ENCODE results near the gene CELA3A. TPM values are rescaled to one million over a fixed set of nuclear protein-coding genes. Genes with fewer than 3 reads are reported as not detected.

Gene CELA3A
- total RNA-seq, 2 experiments from 2014 or later: not detected

DNA sequence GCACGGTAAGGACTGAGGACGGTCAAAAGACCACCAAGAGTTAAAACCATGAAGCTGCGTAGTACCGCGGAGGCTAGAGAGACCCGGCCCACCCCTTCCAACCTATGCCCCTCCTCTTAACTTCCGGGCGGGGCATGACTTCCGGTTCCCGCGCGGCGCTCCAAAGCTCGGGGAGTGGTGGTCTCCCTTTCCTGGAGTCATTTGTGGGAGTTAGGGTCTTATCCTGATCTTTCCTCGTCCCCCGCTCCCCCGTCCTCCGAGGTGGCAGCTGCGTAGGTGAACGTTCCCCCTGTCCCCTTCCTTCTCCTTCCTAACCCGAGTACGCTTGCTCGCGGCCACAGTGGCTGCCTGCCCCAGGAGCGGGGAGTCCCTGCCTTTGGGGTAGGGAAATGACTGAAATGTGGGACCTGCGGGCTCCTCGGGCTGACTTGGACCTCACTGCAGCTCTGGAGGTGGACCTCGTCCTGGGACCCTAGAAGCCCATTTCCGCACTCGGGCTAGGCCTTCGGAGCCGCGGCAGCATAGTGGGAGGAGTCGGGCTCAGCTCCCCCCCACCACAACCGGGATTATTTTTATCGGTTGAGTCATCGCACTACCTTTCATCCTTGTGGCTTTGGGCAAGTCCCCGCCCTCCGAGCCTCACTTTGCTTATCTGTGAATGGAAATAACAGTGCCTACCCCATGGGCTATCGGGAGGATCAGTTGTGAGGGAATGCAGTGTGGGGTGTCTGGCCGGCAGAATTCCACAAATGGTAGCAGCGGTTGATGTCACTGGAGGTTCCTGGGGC, 24.1 kb downstream of the CELA3A start:
- Histone ChIP-seq H3K79me2 (ENCODE audit: insufficient read depth, low read depth, low read length) (peaks cover 20% of the 10 kb centered on the region; the same call in 1 of the 2 replicates), H3K27ac (ENCODE audit: low read depth, low read length, poor library complexity, severe bottlenecking) (peak overlapping the region; percentile 83), H4K20me1 (ENCODE audit: insufficient read depth, low read length) (no peaks in the 10 kb centered on the region), H3K4me1 (ENCODE audit: insufficient read depth, low read length, poor library complexity, severe bottlenecking) (peaks cover 14% of the 10 kb centered on the region), H3K9me3 (ENCODE audit: low read length) (no peaks in the 10 kb centered on the region), H3K9me2 (ENCODE audit: insufficient read depth, low read length) (no peaks in the 10 kb centered on the region), H3K4me2 (ENCODE audit: low read length) (peak overlapping the region; percentile 77), H2AFZ (ENCODE audit: low read length) (peak overlapping the region; percentile 88; the same call in 1 of the 2 replicates), H3K36me3 (ENCODE audit: insufficient read depth, low read length) (peaks cover 5% of the 10 kb centered on the region; the same call in 1 of the 2 replicates), H3K4me3 (ENCODE audit: low read depth, low read length, poor library complexity, severe bottlenecking) (peak overlapping the region; percentile 96)
- peak; percentile 92 for DNase-seq (ENCODE audit: low spot score)
- CTCF ChIA-PET (ENCODE audit: unreplicated experiment): interaction anchor here (0.6 kb wide), 2 partner anchors 8 to 1329 kb away, joined by 3 to 4 read pairs; no protein-coding TSS in a partner anchor
- intact Hi-C loops (cut with micrococcal nuclease; ENCODE audit: unreplicated experiment): loop anchor here (1.0 kb wide), 1 partner anchor 27 kb away; the partner anchor contains the start of gene CDC42
- no peak for TF ChIP-seq EZH2phosphoT487 (IDR thresholded peaks at IDR 0.05; ENCODE audit: borderline replicate concordance, low read depth, low read length)
- no peak for TF ChIP-seq CTCF (conservative IDR thresholded peaks at IDR 0.05; ENCODE audit: low read length)
- POLR2A ChIA-PET: interaction anchor here (1.2 to 2.1 kb wide), 5 partner anchors 9 to 34 kb away, joined by 3 to 15 read pairs (median 8); no protein-coding TSS in a partner anchor
- TSS peak; percentile 87 for BruUV-seq (replicated peaks)

DNA sequence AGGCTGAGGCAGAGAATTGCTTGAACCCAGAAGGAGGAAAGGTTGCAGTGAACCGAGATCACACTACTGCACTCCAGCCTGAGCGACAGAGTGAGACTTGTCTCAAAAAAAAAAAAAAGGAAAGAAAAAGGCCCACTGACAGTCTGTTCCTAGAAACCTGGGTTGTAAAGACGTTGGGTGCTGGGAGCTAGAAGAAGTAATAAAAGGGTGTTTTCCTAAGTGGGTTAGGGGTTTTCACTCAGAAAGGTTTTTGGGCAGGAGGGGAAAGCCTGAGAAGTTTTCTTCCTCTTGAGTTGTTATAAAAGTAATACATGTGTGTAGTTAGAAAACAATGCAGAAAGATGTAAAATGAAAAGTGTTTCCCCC, 25.4 kb downstream of the CELA3A start:
- no peaks in the 10 kb centered on the region for H3K9me2 ChIP-seq (ENCODE audit: insufficient read depth, low read length)
- no peaks in the 10 kb centered on the region for H4K20me1 ChIP-seq (ENCODE audit: insufficient read depth, low read length)
- POLR2A ChIA-PET: interaction anchor here (0.8 kb wide), 1 partner anchor 16 kb away, joined by 3 read pairs; no protein-coding TSS in a partner anchor
- peak overlapping the region; percentile 96 for H3K4me3 ChIP-seq (ENCODE audit: low read depth, low read length, poor library complexity, severe bottlenecking)
- H3K36me3 ChIP-seq (ENCODE audit: insufficient read depth, low read length): peaks cover 5% of the 10 kb centered on the region; the same call in 1 of the 2 replicates
- no peak for TF ChIP-seq CTCF (conservative IDR thresholded peaks at IDR 0.05; ENCODE audit: low read length)
- TF ChIP-seq EZH2phosphoT487 (IDR thresholded peaks at IDR 0.05; ENCODE audit: borderline replicate concordance, low read depth, low read length): no peak
- H3K4me1 ChIP-seq (ENCODE audit: insufficient read depth, low read length, poor library complexity, severe bottlenecking): peaks cover 14% of the 10 kb centered on the region
- H3K9me3 ChIP-seq (ENCODE audit: low read length): no peaks in the 10 kb centered on the region
- peak overlapping the region; percentile 77 for H3K4me2 ChIP-seq (ENCODE audit: low read length)
- intact Hi-C loops (cut with micrococcal nuclease; ENCODE audit: unreplicated experiment): no loop called here
- DNase-seq (ENCODE audit: low spot score): no peak
- CTCF ChIA-PET (ENCODE audit: unreplicated experiment): no interaction called here
- no TSS peak for BruUV-seq (replicated peaks)
- H2AFZ ChIP-seq (ENCODE audit: low read length): no peak overlapping the region
- H3K79me2 ChIP-seq (ENCODE audit: insufficient read depth, low read depth, low read length): peaks cover 20% of the 10 kb centered on the region; the same call in 1 of the 2 replicates
- H3K27ac ChIP-seq (ENCODE audit: low read depth, low read length, poor library complexity, severe bottlenecking): peak overlapping the region; percentile 83
